ENCODE data around the gene DNAH14. TPM values are rescaled to one million over a fixed set of nuclear protein-coding genes. Genes with fewer than 3 reads are reported as not detected.

Gene DNAH14
- total and polyA plus RNA-seq, 2 of the 8 experiments (the other 6 are each of a cell fraction or from before 2014, with no cell fraction given): 8.4 to 40.7 TPM

- TF ChIP-seq CTCF (IDR thresholded peaks at IDR 0.05; ENCODE audit: control extremely low read depth in 1 of 3, insufficient read depth in 1 of 3, low read depth in 1 of 3, low read length in 3 of 3) (no peak), CTBP2 (IDR thresholded peaks at IDR 0.05; ENCODE audit: borderline replicate concordance, insufficient read depth, insufficient read length, low read length) (no peak), POLR2AphosphoS5 (IDR thresholded peaks at IDR 0.05; ENCODE audit: low read depth, low read length) (no peak)
Measured at GRCh38 chr1:224896130-224896781, 33.2 kb upstream of the DNAH14 start (continued).

Data from H1 (cell line).